Fibroblast of lung (primary cell): ENCODE data around the gene DTL. TPM values are rescaled to one million over a fixed set of nuclear protein-coding genes. Genes with fewer than 3 reads are reported as not detected.
"Not testable (repeated sequence)": the region's sequence is repeated elsewhere in the genome, so short reads cannot be mapped to it uniquely, and the experiment has no call there.

Experiments
- DNase-seq, 2 donors: peaks; one replicate each; pipeline versions ENCODE4 v3.0.0 to v3.0.0-alpha.2; 2010; ENCODE audit warnings: low read depth in 2 of 2
- H2AFZ ChIP-seq: 2 replicates; pipeline ENCODE4 v1.5.1; 2012; ENCODE audit warnings: low read length, control low read depth, inconsistent platforms
- H3K27ac ChIP-seq: 2 replicates; pipeline ENCODE4 v1.5.1; 2011; ENCODE audit warnings: low read length, control low read depth; ENCODE audit not compliant: insufficient read depth
- H3K27me3 ChIP-seq: 2 replicates; pipeline ENCODE4 v1.5.1; 2011; ENCODE audit warnings: mild to moderate bottlenecking, low read length; ENCODE audit not compliant: control insufficient read depth, insufficient read depth
- H3K36me3 ChIP-seq: 2 replicates; pipeline ENCODE4 v1.5.1; 2011; ENCODE audit warnings: low read length; ENCODE audit not compliant: control insufficient read depth, insufficient read depth
- H3K4me1 ChIP-seq: 2 replicates; pipeline ENCODE4 v1.5.1; 2011; ENCODE audit warnings: low read length; ENCODE audit not compliant: control insufficient read depth, insufficient read depth; ENCODE audit errors: extremely low read depth
- H3K4me2 ChIP-seq: 2 replicates; pipeline ENCODE4 v1.5.1; 2011; ENCODE audit warnings: low read length, control low read depth; ENCODE audit not compliant: insufficient read depth; ENCODE audit errors: extremely low read depth
- H3K4me3 ChIP-seq, 4 experiments: fragments of 200-600 bp in 1 of 4; sonication (generic) in 1 of 4; replicated peaks in 1 of 4; 2 replicates each; pipeline ENCODE4 v1.5.1; 2011 to 2016; ENCODE audit warnings: low read length in 4 of 4, low read depth in 3 of 4, mild to moderate bottlenecking in 3 of 4, control low read depth in 2 of 4, inconsistent platforms in 1 of 4, mixed read lengths in 1 of 4; ENCODE audit not compliant: insufficient read depth in 1 of 4; ENCODE audit errors: control extremely low read depth in 1 of 4
- H3K79me2 ChIP-seq: 2 replicates; pipeline ENCODE4 v1.5.1; 2012; ENCODE audit warnings: mild to moderate bottlenecking, low read length, inconsistent platforms; ENCODE audit not compliant: control insufficient read depth, insufficient read depth
- H3K9ac ChIP-seq: 2 replicates; pipeline ENCODE4 v1.5.1; 2011; ENCODE audit warnings: mild to moderate bottlenecking, low read length, control low read depth; ENCODE audit not compliant: insufficient read depth
- H3K9me3 ChIP-seq: 2 replicates; pipeline ENCODE4 v1.5.1; 2012; ENCODE audit warnings: low read depth, low read length; ENCODE audit not compliant: control insufficient read depth, insufficient read depth
- H4K20me1 ChIP-seq: 2 replicates; pipeline ENCODE4 v1.5.1; 2011; ENCODE audit warnings: low read length; ENCODE audit not compliant: control insufficient read depth, insufficient read depth; ENCODE audit errors: extremely low read depth
- CTCF ChIP-seq, 2 donors: IDR thresholded peaks in 1 of 2; conservative IDR thresholded peaks in 1 of 2; 1 replicate in 1 of 2; 2 replicates in 1 of 2; pipeline ENCODE4 v1.5.1; 2011 to 2012; ENCODE audit warnings: low read length in 2 of 2, control low read depth in 1 of 2, inconsistent platforms in 1 of 2, low read depth in 1 of 2, mild to moderate bottlenecking in 1 of 2
- EZH2 ChIP-seq: IDR thresholded peaks from 2 replicates; pipeline ENCODE4 v1.5.1; 2012; ENCODE audit warnings: low read length, control low read depth, mild to moderate bottlenecking; ENCODE audit errors: missing control alignments
- polyA plus RNA-seq, 2 donors: library from polyadenylated mRNA; depleted of rRNA in 1 of 2; stranded (reverse) in 1 of 2; unstranded in 1 of 2; fragments of >200 nt; gene quantifications; 2 replicates each; pipeline ENCODE4 v1.2.1, GENCODE V29; 2011 to 2012; ENCODE audit warnings: missing spikeins in 1 of 2
- total RNA-seq: library from RNA; depleted of rRNA; stranded (reverse); fragments of >200 nt; gene quantifications from 2 replicates; pipeline ENCODE4 v1.2.1, GENCODE V29; 2014

The DTL gene
- total and polyA plus RNA-seq, 2 donors (not counting 1 experiment from before 2014, with no cell fraction given), result 2.8 to 8.7 TPM

DNA sequence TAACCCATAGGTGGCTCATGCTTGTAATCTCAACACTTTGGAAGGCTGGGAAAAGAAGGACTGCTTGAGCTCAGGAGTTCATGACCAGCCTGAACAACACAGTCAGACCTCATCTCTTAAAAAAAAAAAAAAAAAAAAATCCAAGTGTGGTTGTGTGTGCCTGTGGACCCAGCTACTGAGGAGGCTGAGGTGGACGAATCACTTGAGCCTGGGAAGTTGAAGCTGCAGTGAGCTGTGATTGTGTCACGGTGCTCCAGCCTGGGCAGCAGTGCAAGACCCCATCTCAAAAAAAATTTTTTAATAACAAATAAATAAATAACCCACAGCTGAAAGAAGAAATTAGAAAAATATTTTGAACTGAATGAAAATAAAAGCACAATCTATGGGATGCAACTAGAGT lies 14.0 kb upstream of the DTL start:
- Histone ChIP-seq H3K27me3 (no peaks in the 10 kb centered on the region), H3K4me2 (no peak overlapping the region), H3K36me3 (no peaks in the 10 kb centered on the region), H3K9me3 (no peaks in the 10 kb centered on the region), H3K79me2 (peaks cover 7% of the 10 kb centered on the region), H3K27ac (no peak overlapping the region), H3K4me1 (no peaks in the 10 kb centered on the region), H3K9ac (no peak overlapping the region), H2AFZ (no peak overlapping the region), H3K4me3 (no peak overlapping the region), H4K20me1 (no peaks in the 10 kb centered on the region)
- no peak for DNase-seq
- TF ChIP-seq CTCF (conservative IDR thresholded peaks at IDR 0.05 in 1 of 2, IDR thresholded peaks at IDR 0.05 in 1 of 2; ENCODE audit: low read depth in 1 of 2, low read length in 2 of 2) (no peak), EZH2 (no peak)

DNA sequence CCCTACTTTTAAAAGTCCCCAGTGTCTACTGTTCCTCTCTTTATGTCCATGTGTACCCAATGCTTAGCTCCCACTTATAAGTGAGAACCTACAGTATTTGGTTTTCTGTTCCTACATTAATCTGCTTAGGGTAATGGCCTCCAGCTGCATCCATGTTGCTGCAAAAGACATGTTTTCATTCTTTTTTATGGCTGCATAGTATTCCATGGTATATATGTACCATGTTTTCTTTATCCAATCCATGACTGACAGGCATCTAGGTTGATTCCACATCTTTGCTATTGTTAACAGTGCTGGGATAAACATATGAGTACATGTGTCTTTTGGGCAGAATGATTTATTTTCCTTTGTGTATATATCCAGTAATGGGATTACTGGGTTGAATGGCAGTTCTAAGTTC lies 12.6 kb upstream of the DTL start:
- H2AFZ ChIP-seq, DNase-seq, H3K27me3 ChIP-seq, H3K9me3 ChIP-seq, H4K20me1 ChIP-seq, H3K4me2 ChIP-seq, H3K4me1 ChIP-seq, H3K4me3 ChIP-seq, H3K27ac ChIP-seq, H3K36me3 ChIP-seq, H3K9ac ChIP-seq: not testable (repeated sequence)
- peaks cover 15% of the 10 kb centered on the region for H3K79me2 ChIP-seq

DNA sequence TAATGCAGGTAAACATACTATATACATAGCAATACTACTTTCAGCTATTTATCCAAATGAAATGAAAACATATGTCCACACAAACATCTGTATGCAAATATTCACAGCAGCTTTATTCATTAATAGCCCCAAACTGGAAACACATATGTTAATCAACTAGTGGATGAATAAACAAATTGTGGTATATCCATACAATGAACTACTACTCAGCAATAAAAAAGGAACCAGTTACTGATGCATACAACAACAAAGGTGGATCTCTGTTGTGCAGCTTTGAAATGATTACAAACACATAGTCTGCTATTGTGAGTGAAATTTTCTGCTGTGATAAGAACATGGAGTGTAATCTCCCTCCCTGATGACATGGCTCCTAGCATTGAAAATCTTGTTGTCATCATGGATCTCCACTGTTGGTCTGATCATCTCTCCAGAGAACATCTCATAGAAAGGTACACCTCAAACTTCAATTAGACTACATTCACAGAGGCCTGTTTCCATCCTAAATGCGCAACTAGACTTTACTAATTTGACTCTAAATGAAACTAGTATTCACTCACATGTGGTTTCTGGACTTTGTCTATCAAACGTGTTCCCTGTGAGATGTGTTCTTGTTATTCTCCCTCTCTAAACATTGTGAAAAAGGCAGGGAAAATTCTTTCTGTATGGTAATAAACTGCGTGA lies 10.9 kb upstream of the DTL start:
- Histone ChIP-seq H3K9me3 (no peaks in the 10 kb centered on the region), H3K79me2 (peaks cover 32% of the 10 kb centered on the region), H4K20me1 (no peaks in the 10 kb centered on the region), H3K36me3 (no peaks in the 10 kb centered on the region), H3K4me1 (no peaks in the 10 kb centered on the region), H2AFZ (no peak overlapping the region), H3K4me2 (no peak overlapping the region), H3K9ac (no peak overlapping the region), H3K4me3 (no peak overlapping the region), H3K27me3 (no peaks in the 10 kb centered on the region), H3K27ac (no peak overlapping the region)
- no peak for TF ChIP-seq EZH2
- no peak for TF ChIP-seq CTCF (conservative IDR thresholded peaks at IDR 0.05 in 1 of 2, IDR thresholded peaks at IDR 0.05 in 1 of 2; ENCODE audit: low read depth in 1 of 2, low read length in 2 of 2)
- no peak for DNase-seq

- H2AFZ ChIP-seq, H3K9me3 ChIP-seq, H3K36me3 ChIP-seq, H3K9ac ChIP-seq, H4K20me1 ChIP-seq, H3K4me2 ChIP-seq, H3K4me1 ChIP-seq, H3K4me3 ChIP-seq, DNase-seq, H3K27me3 ChIP-seq, H3K27ac ChIP-seq: not testable (repeated sequence)
- H3K79me2 ChIP-seq, result peaks cover 51% of the 10 kb centered on the region
Observed at GRCh38 chr1:212027727-212028126, 7.8 kb upstream of the DTL start.
